ENCODE measurements around the gene MMEL1. TPM values are rescaled to one million over a fixed set of nuclear protein-coding genes. Genes with fewer than 3 reads are reported as not detected.
A peak's percentile ranks its signal among the peaks of the same experiment; 100 is the strongest.

The MMEL1 gene
- total and polyA plus RNA-seq, 2 of the 13 experiments (the other 11 are each of a cell fraction or from before 2014, with no cell fraction given): 0.48 TPM; not detected in 1

DNA sequence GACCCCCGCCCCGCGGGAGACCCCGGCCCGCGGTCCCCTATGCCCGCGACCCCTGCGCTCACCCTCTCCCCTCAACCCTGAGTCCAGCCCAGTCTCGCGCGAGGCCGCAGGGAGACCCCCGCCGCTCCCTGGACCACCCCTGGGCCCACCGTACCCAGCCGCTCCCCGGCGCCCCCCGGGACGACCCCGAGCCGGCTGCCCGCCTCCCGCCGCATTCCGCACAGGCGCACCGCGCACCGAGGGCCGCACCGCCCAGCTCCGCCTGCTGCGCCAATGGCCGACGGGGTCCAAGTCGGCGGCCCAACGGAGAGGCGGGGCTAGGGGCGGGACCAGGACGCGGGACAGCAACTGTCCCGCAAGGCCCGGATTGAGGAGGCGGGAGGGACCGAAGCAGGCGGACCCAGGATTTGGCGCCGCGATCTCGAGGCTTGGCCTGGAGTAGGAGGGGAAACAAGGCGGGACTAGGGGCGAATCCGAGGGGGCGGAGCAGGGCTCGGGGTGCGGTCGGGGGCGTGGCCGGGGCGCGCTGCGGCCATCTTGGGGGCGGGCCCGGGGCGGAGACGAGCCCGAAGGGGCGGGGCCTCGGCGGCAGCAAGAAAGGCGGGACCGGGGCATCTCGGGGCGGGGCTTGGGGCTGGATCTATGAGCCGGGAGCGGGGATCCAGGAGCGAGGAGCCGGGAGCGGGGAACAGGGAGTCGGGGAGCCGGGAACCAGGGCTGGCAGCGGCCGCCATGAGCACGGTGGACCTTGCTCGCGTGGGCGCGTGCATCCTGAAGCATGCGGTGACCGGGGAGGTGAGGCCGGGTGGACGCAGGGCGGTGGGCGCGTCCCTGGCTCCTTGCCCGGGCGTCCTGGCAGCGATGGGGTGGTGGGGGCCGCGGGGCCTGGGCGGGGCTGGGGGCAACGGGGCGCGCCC is 46.4 kb downstream of the MMEL1 start, which contains the start of gene PRXL2B (continued):
- TF ChIP-seq ZNF781 (CRISPR knock-in tag; IDR thresholded peaks at IDR 0.05; ENCODE audit: borderline replicate concordance, not compliant biosample characterization) (no peak), LCORL (IDR thresholded peaks at IDR 0.05) (no peak), LCORL (CRISPR knock-in tag; IDR thresholded peaks at IDR 0.05) (peak; percentile 89), PHF21A (CRISPR knock-in tag; IDR thresholded peaks at IDR 0.05) (peak; percentile 63), FOXC1 (CRISPR knock-in tag; IDR thresholded peaks at IDR 0.05; ENCODE audit: borderline replicate concordance) (0 out of 2 replicates have a peak, but pooled peaks have one; percentile 1), RBFOX2 (IDR thresholded peaks at IDR 0.05; ENCODE audit: low read depth, low read length) (peak; percentile 82), ZFY (CRISPR knock-in tag; IDR thresholded peaks at IDR 0.05) (peak; percentile 61), KAT7 (CRISPR knock-in tag; IDR thresholded peaks at IDR 0.05; ENCODE audit: borderline replicate concordance) (0 out of 2 replicates have a peak, but pooled peaks have one; percentile 23), XRCC5 (optimal IDR thresholded peaks at IDR 0.05; ENCODE audit: low read length) (peak; percentile 50), SP1 (IDR thresholded peaks at IDR 0.05) (no peak), SP1 (CRISPR knock-in tag; IDR thresholded peaks at IDR 0.05) (peak; percentile 78; the same call in 1 of the 2 replicates), ZNF816 (CRISPR knock-in tag; IDR thresholded peaks at IDR 0.05; ENCODE audit: borderline replicate concordance) (0 out of 2 replicates have a peak, but pooled peaks have one; percentile 16), CAMTA2 (CRISPR knock-in tag; IDR thresholded peaks at IDR 0.05; ENCODE audit: borderline replicate concordance) (0 out of 2 replicates have a peak, but pooled peaks have one; percentile 15), ZSCAN9 (CRISPR knock-in tag; IDR thresholded peaks at IDR 0.05; ENCODE audit: borderline replicate concordance) (no peak), ZFX (CRISPR knock-in tag; IDR thresholded peaks at IDR 0.05; ENCODE audit: low read depth) (peak; percentile 63), SALL1 (CRISPR knock-in tag; IDR thresholded peaks at IDR 0.05) (peak; percentile 73), ZNF891 (CRISPR knock-in tag; IDR thresholded peaks at IDR 0.05) (no peak), HDAC1 (CRISPR knock-in tag; IDR thresholded peaks at IDR 0.05) (0 out of 2 replicates have a peak, but pooled peaks have one; percentile 34), MATR3 (CRISPR knock-in tag; IDR thresholded peaks at IDR 0.05) (no peak), TAF1 (CRISPR knock-in tag; IDR thresholded peaks at IDR 0.05) (peak; percentile 54; the same call in 1 of the 2 replicates), SP4 (CRISPR knock-in tag; IDR thresholded peaks at IDR 0.05) (peak; percentile 96), POLR2AphosphoS5 (IDR thresholded peaks at IDR 0.05; ENCODE audit: low read depth, low read length) (0 out of 2 replicates have a peak, but pooled peaks have one; percentile 32), ZNF317 (CRISPR knock-in tag; IDR thresholded peaks at IDR 0.05) (no peak), POLR2G (IDR thresholded peaks at IDR 0.05; ENCODE audit: low read depth, low read length) (peak; percentile 73)
- TF ChIP-seq, protein P1, sequence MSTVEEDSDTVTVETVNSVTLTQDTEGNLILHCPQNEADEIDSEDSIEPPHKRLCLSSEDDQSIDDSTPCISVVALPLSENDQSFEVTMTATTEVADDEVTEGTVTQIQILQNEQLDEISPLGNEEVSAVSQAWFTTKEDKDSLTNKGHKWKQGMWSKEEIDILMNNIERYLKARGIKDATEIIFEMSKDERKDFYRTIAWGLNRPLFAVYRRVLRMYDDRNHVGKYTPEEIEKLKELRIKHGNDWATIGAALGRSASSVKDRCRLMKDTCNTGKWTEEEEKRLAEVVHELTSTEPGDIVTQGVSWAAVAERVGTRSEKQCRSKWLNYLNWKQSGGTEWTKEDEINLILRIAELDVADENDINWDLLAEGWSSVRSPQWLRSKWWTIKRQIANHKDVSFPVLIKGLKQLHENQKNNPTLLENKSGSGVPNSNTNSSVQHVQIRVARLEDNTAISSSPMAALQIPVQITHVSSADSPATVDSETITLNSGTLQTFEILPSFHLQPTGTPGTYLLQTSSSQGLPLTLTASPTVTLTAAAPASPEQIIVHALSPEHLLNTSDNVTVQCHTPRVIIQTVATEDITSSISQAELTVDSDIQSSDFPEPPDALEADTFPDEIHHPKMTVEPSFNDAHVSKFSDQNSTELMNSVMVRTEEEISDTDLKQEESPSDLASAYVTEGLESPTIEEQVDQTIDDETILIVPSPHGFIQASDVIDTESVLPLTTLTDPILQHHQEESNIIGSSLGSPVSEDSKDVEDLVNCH (CRISPR knock-in tag; IDR thresholded peaks at IDR 0.05): peak; percentile 85; the same call in 1 of the 2 replicates
- TF ChIP-seq, protein P2, sequence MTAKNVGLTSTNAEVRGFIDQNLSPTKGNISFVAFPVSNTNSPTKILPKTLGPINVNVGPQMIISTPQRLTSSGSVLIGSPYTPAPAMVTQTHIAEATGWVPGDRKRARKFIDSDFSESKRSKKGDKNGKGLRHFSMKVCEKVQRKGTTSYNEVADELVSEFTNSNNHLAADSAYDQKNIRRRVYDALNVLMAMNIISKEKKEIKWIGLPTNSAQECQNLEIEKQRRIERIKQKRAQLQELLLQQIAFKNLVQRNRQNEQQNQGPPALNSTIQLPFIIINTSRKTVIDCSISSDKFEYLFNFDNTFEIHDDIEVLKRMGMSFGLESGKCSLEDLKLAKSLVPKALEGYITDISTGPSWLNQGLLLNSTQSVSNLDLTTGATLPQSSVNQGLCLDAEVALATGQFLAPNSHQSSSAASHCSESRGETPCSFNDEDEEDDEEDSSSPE (CRISPR knock-in tag; IDR thresholded peaks at IDR 0.05): peak; percentile 87
- TF ChIP-seq, protein P3, sequence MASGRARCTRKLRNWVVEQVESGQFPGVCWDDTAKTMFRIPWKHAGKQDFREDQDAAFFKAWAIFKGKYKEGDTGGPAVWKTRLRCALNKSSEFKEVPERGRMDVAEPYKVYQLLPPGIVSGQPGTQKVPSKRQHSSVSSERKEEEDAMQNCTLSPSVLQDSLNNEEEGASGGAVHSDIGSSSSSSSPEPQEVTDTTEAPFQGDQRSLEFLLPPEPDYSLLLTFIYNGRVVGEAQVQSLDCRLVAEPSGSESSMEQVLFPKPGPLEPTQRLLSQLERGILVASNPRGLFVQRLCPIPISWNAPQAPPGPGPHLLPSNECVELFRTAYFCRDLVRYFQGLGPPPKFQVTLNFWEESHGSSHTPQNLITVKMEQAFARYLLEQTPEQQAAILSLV (CRISPR knock-in tag; IDR thresholded peaks at IDR 0.05; ENCODE audit: borderline replicate concordance): peak; percentile 8; the same call in 1 of the 2 replicates

Data from HepG2 (cell line).